AG04449 (cell line): Measurements from ENCODE around the gene NPY4R.
"Not testable (repeated sequence)": the region's sequence is repeated elsewhere in the genome, so short reads cannot be mapped to it uniquely, and the experiment has no call there.

Experiments used
- CTCF ChIA-PET: fragments of 350-600 bp; formaldehyde crosslinking; extraction: SDS; loops from one replicate; lab custom pipeline; 2021; ENCODE audit warnings: antibody characterized with exemption; lab: Yijun Ruan, JAX
- POLR2A ChIA-PET: fragments of 400-600, 350-600 bp; formaldehyde crosslinking; extraction: SDS; loops from one replicate; lab custom pipeline; 2020; ENCODE audit warnings: antibody characterized with exemption, inconsistent platforms; lab: Yijun Ruan, JAX
- DNase-seq: peaks from one replicate; pipeline ENCODE4 v3.0.0-alpha.2; 2010; ENCODE audit warnings: low read depth, low spot score
- H3K4me3 ChIP-seq: 2 replicates; pipeline ENCODE4 v1.5.1; 2011; ENCODE audit warnings: low read depth, mild to moderate bottlenecking, control low read depth, low read length
- TF ChIP-seq, protein P1 (sequence below): IDR thresholded peaks from one replicate; pipeline ENCODE4 v1.5.1; 2011; ENCODE audit warnings: mild to moderate bottlenecking, moderate library complexity, low read length, control low read depth, inconsistent platforms; ENCODE audit not compliant: insufficient read depth; ENCODE audit errors: missing control alignments

Gene NPY4R, protein sequence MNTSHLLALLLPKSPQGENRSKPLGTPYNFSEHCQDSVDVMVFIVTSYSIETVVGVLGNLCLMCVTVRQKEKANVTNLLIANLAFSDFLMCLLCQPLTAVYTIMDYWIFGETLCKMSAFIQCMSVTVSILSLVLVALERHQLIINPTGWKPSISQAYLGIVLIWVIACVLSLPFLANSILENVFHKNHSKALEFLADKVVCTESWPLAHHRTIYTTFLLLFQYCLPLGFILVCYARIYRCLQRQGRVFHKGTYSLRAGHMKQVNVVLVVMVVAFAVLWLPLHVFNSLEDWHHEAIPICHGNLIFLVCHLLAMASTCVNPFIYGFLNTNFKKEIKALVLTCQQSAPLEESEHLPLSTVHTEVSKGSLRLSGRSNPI

DNA sequence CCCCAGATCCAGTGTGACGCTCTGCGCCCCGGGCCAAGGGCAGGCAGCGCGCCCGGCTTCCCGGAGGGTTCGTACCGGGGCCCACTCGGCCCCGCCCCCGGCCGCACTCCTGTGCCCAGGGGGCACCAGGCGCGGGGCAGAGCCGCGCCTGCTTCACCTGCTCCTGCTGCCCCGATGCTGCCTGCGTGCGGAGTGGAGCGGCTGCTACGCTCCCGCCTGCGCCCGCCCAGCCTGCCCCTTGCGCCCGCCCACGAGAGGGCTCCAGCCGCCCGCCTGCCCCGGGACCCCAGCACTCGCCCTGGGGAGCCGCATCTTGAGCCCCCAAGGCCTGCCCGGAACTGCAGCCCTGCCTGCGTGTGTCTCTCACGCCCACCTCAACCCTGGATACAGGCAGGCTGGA lies at the start of gene NPY4R:
Gene NPY4R, minus strand, starts transcription at position 194 of the 400 bp plus-strand sequence. CDS start 3,323 bp downstream, outside the sequence.
- DNase-seq, H3K4me3 ChIP-seq, CTCF ChIA-PET, POLR2A ChIA-PET: not testable (repeated sequence)

DNA sequence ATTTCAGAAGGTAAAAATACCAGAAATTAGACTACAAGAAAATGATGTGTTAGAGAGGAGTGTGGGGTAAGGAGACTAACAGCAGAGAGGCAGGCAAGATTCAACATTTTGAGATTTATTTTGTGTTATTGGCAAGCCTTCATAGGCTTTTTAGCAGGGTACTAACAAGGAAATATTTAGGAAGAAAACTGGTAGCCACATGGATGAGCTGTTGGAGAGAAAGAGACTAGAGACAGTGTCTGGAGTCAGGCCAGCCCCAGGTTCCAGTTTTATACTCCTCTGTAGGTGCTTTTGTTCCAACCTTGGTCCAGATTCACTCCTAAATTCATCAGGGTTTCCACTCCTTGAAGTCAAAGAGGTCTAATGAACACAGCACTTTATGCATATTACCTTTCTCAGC lies 49.6 kb upstream of the NPY4R start:
- ChIA-PET POLR2A (no interaction called here), CTCF (interaction anchor here (1.3 kb wide), 1 partner anchor 30 kb away, joined by 4 read pairs; no protein-coding TSS in a partner anchor)
- DNase-seq, result no peak
- no peak overlapping the region for H3K4me3 ChIP-seq
- TF ChIP-seq, protein P1, sequence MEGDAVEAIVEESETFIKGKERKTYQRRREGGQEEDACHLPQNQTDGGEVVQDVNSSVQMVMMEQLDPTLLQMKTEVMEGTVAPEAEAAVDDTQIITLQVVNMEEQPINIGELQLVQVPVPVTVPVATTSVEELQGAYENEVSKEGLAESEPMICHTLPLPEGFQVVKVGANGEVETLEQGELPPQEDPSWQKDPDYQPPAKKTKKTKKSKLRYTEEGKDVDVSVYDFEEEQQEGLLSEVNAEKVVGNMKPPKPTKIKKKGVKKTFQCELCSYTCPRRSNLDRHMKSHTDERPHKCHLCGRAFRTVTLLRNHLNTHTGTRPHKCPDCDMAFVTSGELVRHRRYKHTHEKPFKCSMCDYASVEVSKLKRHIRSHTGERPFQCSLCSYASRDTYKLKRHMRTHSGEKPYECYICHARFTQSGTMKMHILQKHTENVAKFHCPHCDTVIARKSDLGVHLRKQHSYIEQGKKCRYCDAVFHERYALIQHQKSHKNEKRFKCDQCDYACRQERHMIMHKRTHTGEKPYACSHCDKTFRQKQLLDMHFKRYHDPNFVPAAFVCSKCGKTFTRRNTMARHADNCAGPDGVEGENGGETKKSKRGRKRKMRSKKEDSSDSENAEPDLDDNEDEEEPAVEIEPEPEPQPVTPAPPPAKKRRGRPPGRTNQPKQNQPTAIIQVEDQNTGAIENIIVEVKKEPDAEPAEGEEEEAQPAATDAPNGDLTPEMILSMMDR, result no peak

DNA sequence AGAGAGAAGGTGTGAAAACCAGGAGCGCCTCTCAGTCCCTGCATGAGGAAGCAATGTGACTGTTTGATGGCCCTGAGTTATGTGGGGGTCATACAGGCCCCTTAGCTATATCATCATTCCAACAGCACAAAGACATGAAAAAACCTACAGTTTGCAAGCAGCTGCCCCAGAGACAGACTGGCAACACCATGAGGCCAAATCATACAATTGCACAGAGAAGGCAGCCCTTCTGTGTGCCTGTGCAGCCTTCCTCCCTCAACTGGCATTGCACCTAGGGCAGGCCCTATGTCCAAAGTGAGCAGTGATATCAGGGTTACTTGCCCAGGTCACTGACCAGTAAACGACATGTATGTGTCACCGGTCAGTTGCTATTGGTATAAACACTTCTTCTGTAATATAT lies 49.1 kb upstream of the NPY4R start:
- DNase-seq, result no peak
- ChIA-PET POLR2A (no interaction called here), CTCF (no interaction called here)
- no peak overlapping the region for H3K4me3 ChIP-seq
- TF ChIP-seq, protein P1, result no peak

DNA sequence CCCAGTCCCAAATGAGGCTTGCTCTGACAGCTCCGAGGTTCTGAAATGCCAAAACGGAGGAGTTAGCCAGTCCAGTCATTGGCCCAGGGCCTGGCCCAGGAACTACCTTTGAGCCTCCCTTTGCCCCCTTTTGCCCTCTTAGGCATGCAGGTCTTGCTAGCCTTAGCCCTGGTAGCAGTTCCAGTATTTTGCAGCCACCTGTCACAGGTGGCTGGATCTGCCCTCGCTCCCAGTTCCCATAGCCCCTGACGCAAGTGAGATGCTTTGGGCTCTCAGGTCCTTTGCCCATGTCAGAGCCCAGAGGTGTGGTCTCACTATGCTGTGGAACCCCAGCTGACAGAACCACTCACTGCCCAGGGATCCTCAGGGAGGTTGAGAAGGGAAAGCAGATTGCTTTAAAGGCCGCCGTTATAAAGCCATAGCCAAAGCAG lies 48.7 kb upstream of the NPY4R start:
- ChIA-PET POLR2A (no interaction called here), CTCF (no interaction called here)
- no peak overlapping the region for H3K4me3 ChIP-seq
- TF ChIP-seq, protein P1, result no peak
- no peak for DNase-seq

DNA sequence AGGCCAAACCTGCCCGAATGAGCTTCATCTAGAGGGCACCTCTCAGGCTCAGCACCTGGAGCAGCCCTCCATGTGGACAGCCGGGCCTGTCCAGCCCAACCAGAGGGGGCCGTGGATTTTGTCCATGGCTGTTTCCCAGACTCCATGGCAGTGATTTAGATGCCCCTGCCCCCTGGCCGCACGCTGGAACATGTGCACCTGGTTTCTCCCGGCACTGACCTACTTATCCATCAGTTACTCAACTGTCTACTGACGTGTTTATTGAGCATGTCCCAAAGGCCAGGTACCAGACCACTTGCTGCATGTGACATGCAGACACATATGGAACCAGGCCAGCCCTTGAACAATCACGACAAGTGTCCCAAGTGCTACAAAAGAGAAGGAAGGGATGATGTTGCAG lies 47.6 kb upstream of the NPY4R start:
- CTCF ChIA-PET, DNase-seq, H3K4me3 ChIP-seq, POLR2A ChIA-PET: not testable (repeated sequence)

DNA sequence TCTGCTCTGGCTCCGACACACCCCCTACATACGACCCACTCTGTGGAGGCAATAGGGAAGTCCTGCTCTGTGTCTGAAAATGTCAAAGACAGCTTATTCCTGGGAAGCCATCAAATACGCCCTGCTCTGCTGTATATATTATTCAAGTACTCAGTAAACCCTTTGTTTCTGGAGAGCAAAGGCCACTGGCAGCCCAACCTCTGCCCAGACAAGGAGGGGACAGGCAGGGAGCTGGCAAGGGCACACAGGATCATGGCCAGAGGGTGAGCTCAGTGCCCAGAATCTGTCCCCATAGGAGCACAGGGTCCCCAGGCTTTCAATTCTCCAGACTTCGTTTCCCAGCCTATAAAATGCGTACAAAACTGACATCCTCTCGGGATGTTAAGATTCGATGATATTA lies 47.0 kb upstream of the NPY4R start:
- CTCF ChIA-PET, POLR2A ChIA-PET, DNase-seq, H3K4me3 ChIP-seq: not testable (repeated sequence)

DNA sequence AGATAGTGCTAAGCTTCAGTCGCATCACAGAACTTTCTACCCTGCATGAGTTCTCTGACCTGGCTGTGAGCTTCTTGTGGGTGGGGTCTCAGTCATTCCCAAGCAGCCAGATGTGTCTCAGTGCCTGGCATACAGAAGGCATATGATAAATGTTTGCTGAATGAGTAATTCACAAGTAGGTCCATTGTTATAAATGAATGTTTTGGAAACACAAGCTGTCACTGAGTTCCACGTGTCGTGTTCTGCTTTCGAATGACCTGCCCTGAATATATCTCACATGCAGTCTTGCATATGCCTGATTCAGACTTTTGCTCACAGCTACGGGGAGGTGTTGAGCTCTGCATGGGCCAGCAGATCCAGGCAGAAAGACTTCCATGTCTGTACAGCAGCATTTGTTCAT lies 46.2 kb upstream of the NPY4R start:
- H3K4me3 ChIP-seq, POLR2A ChIA-PET, DNase-seq, CTCF ChIA-PET: not testable (repeated sequence)

DNA sequence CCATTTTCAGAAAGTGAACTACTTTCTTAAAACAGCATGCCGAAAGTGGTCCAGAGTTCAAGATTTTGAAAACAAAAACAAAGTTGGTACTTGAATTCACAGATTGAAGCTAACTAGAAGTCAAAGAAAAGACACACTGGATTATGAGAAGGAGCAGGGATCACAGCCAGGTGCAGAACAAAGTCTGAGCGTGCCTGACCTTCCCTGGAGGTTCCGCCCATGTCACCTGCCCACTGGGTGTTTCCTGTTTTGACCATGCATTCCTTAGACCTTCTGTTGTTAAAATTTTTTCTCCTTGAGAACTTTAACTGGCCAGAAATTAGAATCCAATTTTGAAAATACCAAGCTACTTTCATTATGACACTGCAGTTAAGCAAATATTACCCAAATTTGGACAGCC lies 34.2 kb upstream of the NPY4R start:
- POLR2A ChIA-PET, CTCF ChIA-PET: not testable (repeated sequence)

DNA sequence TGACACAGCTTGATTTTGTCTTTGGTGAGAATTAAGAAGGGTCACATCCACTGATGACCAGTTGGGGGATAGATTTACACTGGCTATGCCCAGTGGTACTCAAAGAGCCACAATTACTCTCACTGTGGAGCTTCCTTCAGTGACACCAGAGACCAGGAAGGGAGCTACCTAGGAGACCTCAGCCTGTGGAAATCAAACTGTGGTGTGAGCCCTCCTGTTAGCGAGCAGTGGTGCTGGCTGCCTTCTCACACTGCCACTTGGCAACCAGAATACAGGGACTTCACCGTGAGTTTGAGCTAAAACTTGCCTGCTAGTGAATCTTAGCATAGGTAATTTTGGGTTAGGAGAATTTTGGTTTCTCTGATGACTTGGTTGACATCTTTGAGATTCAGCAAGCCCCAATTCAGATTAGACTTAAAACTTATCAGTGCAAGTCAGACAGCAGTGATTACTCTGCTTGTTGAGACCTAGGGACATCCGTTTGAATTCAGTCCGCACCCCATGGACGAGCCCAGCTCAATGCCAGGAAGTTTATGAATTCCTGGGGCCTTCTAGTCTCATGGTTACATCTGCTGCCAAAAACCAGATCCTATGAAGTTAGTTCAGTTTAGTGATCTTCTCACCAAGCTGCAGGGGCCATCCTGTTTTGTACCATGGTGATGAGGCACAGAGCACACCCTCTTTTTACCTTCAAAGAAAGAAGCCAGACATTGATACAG lies 33.4 kb upstream of the NPY4R start:
- POLR2A ChIA-PET, DNase-seq, H3K4me3 ChIP-seq, CTCF ChIA-PET: not testable (repeated sequence)

More for the DNA sequence above, 34.2 kb upstream of the NPY4R start:
- not testable (repeated sequence) for H3K4me3 ChIP-seq, DNase-seq

DNA sequence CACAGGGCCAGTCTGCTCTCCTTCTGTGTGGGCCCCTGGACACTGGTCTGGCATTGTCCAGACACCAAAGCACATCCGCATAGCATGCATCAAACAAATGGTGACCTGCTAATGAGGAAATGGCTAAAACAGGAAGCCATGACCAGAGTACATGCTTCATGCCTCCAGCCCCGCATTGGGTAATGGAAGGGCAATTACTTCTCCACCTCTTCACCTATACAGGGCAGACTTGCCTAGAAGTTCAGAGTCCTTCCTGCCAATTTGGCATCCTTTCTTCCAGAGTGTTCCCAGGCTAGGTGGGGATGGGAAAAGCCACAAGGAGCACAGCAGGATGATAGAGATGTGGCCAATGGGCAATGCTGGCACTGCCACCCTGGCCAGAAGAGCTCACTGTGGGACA lies 32.1 kb upstream of the NPY4R start:
- CTCF ChIA-PET, H3K4me3 ChIP-seq, DNase-seq, POLR2A ChIA-PET: not testable (repeated sequence)

DNA sequence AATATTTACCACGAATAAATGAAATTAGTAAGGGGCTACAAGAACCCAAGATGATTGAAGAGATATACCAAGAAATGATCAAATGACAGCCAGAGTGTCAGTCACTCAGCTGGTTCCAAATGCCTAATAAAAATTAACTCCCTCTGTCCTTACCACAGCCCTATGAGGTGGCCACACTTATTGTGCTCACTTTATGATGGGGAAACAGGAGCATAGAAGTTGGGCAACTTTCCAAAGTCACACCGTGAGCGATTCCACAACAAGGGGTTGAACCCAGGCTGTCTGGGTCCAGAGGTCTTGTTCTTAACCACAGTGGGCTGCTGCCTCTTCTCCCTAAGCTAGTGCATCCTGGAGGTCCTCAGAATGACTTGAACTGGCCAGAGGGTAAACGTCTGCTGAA lies 31.6 kb upstream of the NPY4R start:
- CTCF ChIA-PET, POLR2A ChIA-PET, H3K4me3 ChIP-seq, DNase-seq: not testable (repeated sequence)

DNA sequence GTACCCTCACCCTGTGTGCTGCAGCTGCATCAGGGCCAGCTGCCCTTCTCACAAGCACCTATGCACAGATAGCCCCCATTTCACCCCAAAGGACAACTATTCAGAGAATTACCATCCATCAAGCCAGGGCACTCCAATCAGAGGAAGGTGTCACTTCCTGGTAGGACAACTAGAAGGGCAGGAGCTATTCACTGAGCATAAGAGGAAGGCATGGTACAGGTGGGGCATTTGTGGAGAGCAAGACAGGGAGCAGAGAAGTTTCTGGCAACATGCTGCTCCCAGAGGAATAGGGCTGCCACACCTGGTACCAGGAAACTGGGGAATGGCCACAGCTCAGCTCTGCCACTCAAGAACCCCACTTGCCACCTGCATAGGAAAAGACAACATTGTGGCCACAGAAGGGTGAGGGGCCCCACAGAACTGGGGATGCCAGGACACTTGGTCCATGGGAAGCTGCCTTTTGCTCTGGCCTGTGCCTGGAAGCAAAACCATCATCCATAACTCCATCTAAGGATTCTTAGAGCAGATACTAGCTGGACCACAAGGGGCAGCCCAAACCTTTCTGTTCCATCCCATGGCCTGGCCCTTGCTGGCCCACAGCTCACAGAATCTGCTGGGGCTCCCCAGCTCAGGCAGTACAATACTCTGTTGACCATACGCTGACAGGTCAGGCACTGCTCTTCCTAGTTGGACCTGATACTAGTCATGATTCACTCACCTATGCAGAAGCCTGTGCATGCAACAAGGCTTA lies 25.8 kb upstream of the NPY4R start:
- H3K4me3 ChIP-seq, POLR2A ChIA-PET, CTCF ChIA-PET, DNase-seq: not testable (repeated sequence)
